HuH-7 (cell line): ENCODE results near the gene CFAP92.
A peak's percentile ranks its signal among the peaks of the same experiment; 100 is the strongest.

Source experiments
- DNase-seq: peaks from one replicate; pipeline ENCODE4 v3.0.0; 2011; ENCODE audit warnings: low spot score

Gene CFAP92

GRCh38 chr3:128993461-128994172 is at the start of gene CFAP92:
Gene CFAP92, minus strand, starts transcription at chr3:128994076. Its CDS starts 772 bp downstream, at chr3:128993304.
- DNase-seq, result peak; percentile 91

GRCh38 chr3:129040579-129041300 is 46.9 kb upstream of the CFAP92 start:
- DNase-seq, result no peak

- DNase-seq, result no peak
These were observed 46.1 kb upstream of the CFAP92 start for GRCh38 chr3:129040039-129040336.

- DNase-seq, result no peak
These were observed 45.6 kb upstream of the CFAP92 start for GRCh38 chr3:129039271-129040038.

GRCh38 chr3:129038121-129038855 is 44.4 kb upstream of the CFAP92 start:
- DNase-seq, result no peak

GRCh38 chr3:129037093-129037419 is 43.2 kb upstream of the CFAP92 start:
- no peak for DNase-seq

- no peak for DNase-seq
These were observed 42.6 kb upstream of the CFAP92 start for GRCh38 chr3:129036222-129037092.

- no peak for DNase-seq
These were observed 41.7 kb upstream of the CFAP92 start for GRCh38 chr3:129035360-129036221.

GRCh38 chr3:129034642-129035041 is 40.8 kb upstream of the CFAP92 start:
- no peak for DNase-seq

GRCh38 chr3:129033633-129034321 is 39.9 kb upstream of the CFAP92 start:
- no peak for DNase-seq

- no peak for DNase-seq
These were observed 39.3 kb upstream of the CFAP92 start for GRCh38 chr3:129033151-129033550.

- DNase-seq, result no peak
These were observed 38.8 kb upstream of the CFAP92 start for GRCh38 chr3:129032716-129033115.

- DNase-seq, result no peak
These were observed 37.8 kb upstream of the CFAP92 start for GRCh38 chr3:129031476-129032215.

- DNase-seq, result no peak
These were observed 36.7 kb upstream of the CFAP92 start for GRCh38 chr3:129030611-129031010.

- DNase-seq, result no peak
These were observed 35.0 kb upstream of the CFAP92 start for GRCh38 chr3:129028866-129029265.

- DNase-seq, result no peak
These were observed 33.6 kb upstream of the CFAP92 start for GRCh38 chr3:129027544-129027880.

- peak; percentile 99 for DNase-seq
These were observed 33.1 kb upstream of the CFAP92 start for GRCh38 chr3:129026728-129027543.

- DNase-seq, result no peak
These were observed 32.0 kb upstream of the CFAP92 start for GRCh38 chr3:129025691-129026435.
